H9 (cell line): Measurements from ENCODE around the gene FAM120A. TPM values are rescaled to one million over a fixed set of nuclear protein-coding genes. Genes with fewer than 3 reads are reported as not detected.

Experiments used
- DNase-seq: peaks from one replicate; pipeline ENCODE4 v3.0.0-alpha.2; 2017
- H2AFZ ChIP-seq: one replicate; pipeline ENCODE4 v1.6.1; 2013; ENCODE audit warnings: mild to moderate bottlenecking, low read length, control low read depth, moderate library complexity
- H2AK5ac ChIP-seq: 2 replicates; pipeline ENCODE4 v1.6.1; 2013; ENCODE audit warnings: low read length, control low read depth, mixed read lengths; ENCODE audit not compliant: insufficient read length
- H2BK120ac ChIP-seq: one replicate; pipeline ENCODE4 v1.6.1; 2013; ENCODE audit warnings: low read depth, mild to moderate bottlenecking, low read length, control low read depth, inconsistent platforms; ENCODE audit not compliant: poor library complexity, severe bottlenecking
- H2BK12ac ChIP-seq: 2 replicates; pipeline ENCODE4 v1.6.1; 2013; ENCODE audit warnings: low read length, control low read depth, mixed read lengths, low read depth; ENCODE audit not compliant: insufficient read length
- H2BK15ac ChIP-seq: 2 replicates; pipeline ENCODE4 v1.6.1; 2013; ENCODE audit warnings: low read depth, low read length, control low read depth
- H2BK20ac ChIP-seq: one replicate; pipeline ENCODE4 v1.6.1; 2013; ENCODE audit warnings: low read depth, mild to moderate bottlenecking, low read length, control low read depth, inconsistent platforms; ENCODE audit not compliant: poor library complexity, severe bottlenecking
- H2BK5ac ChIP-seq: 2 replicates; pipeline ENCODE4 v1.6.1; 2013; ENCODE audit warnings: low read length, control low read depth, mixed read lengths; ENCODE audit not compliant: insufficient read length
- H3K14ac ChIP-seq: 2 replicates; pipeline ENCODE4 v1.6.1; 2013; ENCODE audit warnings: low read length, control low read depth; ENCODE audit not compliant: insufficient read depth
- H3K18ac ChIP-seq: 2 replicates; pipeline ENCODE4 v1.6.1; 2013; ENCODE audit warnings: low read depth, mild to moderate bottlenecking, mixed read lengths, low read length, control low read depth; ENCODE audit not compliant: insufficient read length
- H3K23ac ChIP-seq: 2 replicates; pipeline ENCODE4 v1.6.1; 2013; ENCODE audit warnings: low read length, control low read depth, mixed read lengths, low read depth; ENCODE audit not compliant: insufficient read length
- H3K23me2 ChIP-seq: 2 replicates; pipeline ENCODE4 v1.6.1; 2013; ENCODE audit warnings: low read depth, mild to moderate bottlenecking, mixed read lengths, low read length, control low read depth; ENCODE audit not compliant: insufficient read length, poor library complexity, severe bottlenecking
- H3K27ac ChIP-seq: 2 replicates; pipeline ENCODE4 v1.5.1; 2013; ENCODE audit warnings: low read length, control low read depth, mixed read lengths, low read depth; ENCODE audit not compliant: insufficient read length
- H3K27me3 ChIP-seq: 2 replicates; pipeline ENCODE4 v1.6.1; 2013; ENCODE audit warnings: low read length, control low read depth, inconsistent platforms; ENCODE audit not compliant: insufficient read depth
- H3K4ac ChIP-seq: 2 replicates; pipeline ENCODE4 v1.6.1; 2013; ENCODE audit warnings: low read depth, mild to moderate bottlenecking, control low read depth, inconsistent platforms, low read length, moderate library complexity
- H3K4me1 ChIP-seq: 2 replicates; pipeline ENCODE4 v1.6.1; 2013; ENCODE audit warnings: low read length, control low read depth, inconsistent platforms; ENCODE audit not compliant: insufficient read depth
- H3K4me2 ChIP-seq: 2 replicates; pipeline ENCODE4 v1.6.1; 2013; ENCODE audit warnings: low read length, control low read depth, mixed read lengths; ENCODE audit not compliant: insufficient read length, insufficient read depth
- H3K56ac ChIP-seq: 2 replicates; pipeline ENCODE4 v1.6.1; 2013; ENCODE audit warnings: low read depth, mild to moderate bottlenecking, mixed read lengths, low read length, control low read depth; ENCODE audit not compliant: insufficient read length
- H3K79me1 ChIP-seq: 2 replicates; pipeline ENCODE4 v1.6.1; 2013; ENCODE audit warnings: low read depth, mild to moderate bottlenecking, moderate library complexity, low read length, control low read depth, inconsistent platforms; ENCODE audit not compliant: insufficient read depth, poor library complexity, severe bottlenecking
- H3K79me2 ChIP-seq: 2 replicates; pipeline ENCODE4 v1.6.1; 2013; ENCODE audit warnings: low read length, control low read depth, inconsistent platforms; ENCODE audit not compliant: insufficient read depth
- H3K9ac ChIP-seq: 2 replicates; pipeline ENCODE4 v1.6.1; 2013; ENCODE audit warnings: low read length, control low read depth, mixed read lengths; ENCODE audit not compliant: insufficient read length; ENCODE audit errors: extremely low read depth
- H3K9me3 ChIP-seq: one replicate; pipeline ENCODE4 v1.6.1; 2013; ENCODE audit warnings: low read depth, low read length, inconsistent platforms; ENCODE audit not compliant: control insufficient read depth
- H3T11ph ChIP-seq: one replicate; pipeline ENCODE4 v1.6.1; 2013; ENCODE audit warnings: mild to moderate bottlenecking, low read length, control low read depth, inconsistent platforms
- H4K20me1 ChIP-seq: one replicate; pipeline ENCODE4 v1.6.1; 2013; ENCODE audit not compliant: control insufficient read depth, insufficient read length, insufficient read depth
- H4K5ac ChIP-seq: 2 replicates; pipeline ENCODE4 v1.6.1; 2013; ENCODE audit warnings: low read depth, mild to moderate bottlenecking, mixed read lengths, low read length, control low read depth; ENCODE audit not compliant: insufficient read length
- H4K8ac ChIP-seq: replicated peaks from 2 replicates; pipeline ENCODE4 v1.6.1; 2013; ENCODE audit warnings: low read length, control low read depth, mixed read lengths, low read depth; ENCODE audit not compliant: insufficient read length
- H4K91ac ChIP-seq: 2 replicates; pipeline ENCODE4 v1.6.1; 2013; ENCODE audit warnings: low read depth, mild to moderate bottlenecking, moderate library complexity, mixed read lengths, low read length, control low read depth; ENCODE audit not compliant: insufficient read length
- H3K27ac Mint-ChIP-seq, 3 experiments: 2 replicates in 2 of 3; 3 replicates in 1 of 3; pipeline ENCODE4 v1.8.0; 2020 to 2021; ENCODE audit warnings: mixed read lengths in 3 of 3, mild to moderate bottlenecking in 1 of 3, moderate library complexity in 1 of 3
- H3K27me3 Mint-ChIP-seq: 2 replicates; pipeline ENCODE4 v1.8.0; 2021; ENCODE audit warnings: low read depth, mild to moderate bottlenecking, moderate library complexity, mixed read lengths
- H3K36me3 Mint-ChIP-seq, 3 experiments: 2 replicates in 2 of 3; 3 replicates in 1 of 3; pipeline ENCODE4 v1.8.0; 2020 to 2021; ENCODE audit warnings: low read depth in 3 of 3, mixed read lengths in 3 of 3; ENCODE audit not compliant: insufficient read depth in 1 of 3
- H3K4me1 Mint-ChIP-seq, 2 experiments: 2 replicates each; pipeline ENCODE4 v1.8.0; 2020; ENCODE audit warnings: mixed read lengths in 2 of 2
- H3K4me3 Mint-ChIP-seq, 2 experiments: 2 replicates in 1 of 2; 3 replicates in 1 of 2; pipeline ENCODE4 v1.8.0; 2020 to 2021; ENCODE audit warnings: mild to moderate bottlenecking in 2 of 2, mixed read lengths in 2 of 2, moderate library complexity in 1 of 2
- H3K9me3 Mint-ChIP-seq, 2 experiments: 2 replicates in 1 of 2; 3 replicates in 1 of 2; pipeline ENCODE4 v1.8.0; 2020; ENCODE audit warnings: mild to moderate bottlenecking in 2 of 2, mixed read lengths in 2 of 2, moderate library complexity in 1 of 2
- WGBS: extraction: QIAGEN DNeasy Blood & Tissue Kit; methylation state at CpG from one replicate; pipeline ENCODE4 v1.1.7; 2013; ENCODE audit warnings: missing lambda C conversion rate, low lambda C conversion rate, mixed read lengths; ENCODE audit not compliant: insufficient read length; ENCODE audit errors: extremely low coverage; 5-methylcytosine and 5-hydroxymethylcytosine counted together
- total RNA-seq: library from RNA; stranded (reverse); gene quantifications from 2 replicates; pipeline ENCODE4 v1.2.1, GENCODE V29; 2021
- TF ChIP-seq, protein P1 (sequence below): fragments of 200-600 bp; sonication (generic); conservative IDR thresholded peaks from 3 replicates; pipeline ENCODE4 v1.8.0; 2021; ENCODE audit warnings: antibody characterized with exemption, mild to moderate bottlenecking

Gene FAM120A
- total RNA-seq, 1 experiment from 2014 or later = 57.7 TPM

DNA sequence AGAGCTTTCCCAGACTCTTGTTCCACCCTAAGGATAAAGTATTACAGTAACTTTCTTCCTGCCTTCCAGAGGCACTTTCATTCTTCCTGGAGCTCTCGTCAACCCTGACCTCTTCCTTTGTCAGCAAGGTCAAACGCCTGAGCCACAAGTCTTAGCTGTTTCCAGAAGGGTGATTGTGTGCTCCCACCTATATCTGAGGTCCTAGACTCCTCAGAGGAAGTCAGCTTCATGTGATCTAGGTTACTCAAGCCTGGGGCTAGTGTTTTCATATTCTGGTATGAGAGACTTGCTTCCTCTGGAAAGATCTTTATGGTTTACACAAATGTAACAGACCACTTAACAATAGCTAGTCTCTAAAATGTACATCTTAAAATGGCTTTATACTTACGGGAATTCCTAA is 5.4 kb upstream of the FAM120A start:
- TF ChIP-seq, protein P1, sequence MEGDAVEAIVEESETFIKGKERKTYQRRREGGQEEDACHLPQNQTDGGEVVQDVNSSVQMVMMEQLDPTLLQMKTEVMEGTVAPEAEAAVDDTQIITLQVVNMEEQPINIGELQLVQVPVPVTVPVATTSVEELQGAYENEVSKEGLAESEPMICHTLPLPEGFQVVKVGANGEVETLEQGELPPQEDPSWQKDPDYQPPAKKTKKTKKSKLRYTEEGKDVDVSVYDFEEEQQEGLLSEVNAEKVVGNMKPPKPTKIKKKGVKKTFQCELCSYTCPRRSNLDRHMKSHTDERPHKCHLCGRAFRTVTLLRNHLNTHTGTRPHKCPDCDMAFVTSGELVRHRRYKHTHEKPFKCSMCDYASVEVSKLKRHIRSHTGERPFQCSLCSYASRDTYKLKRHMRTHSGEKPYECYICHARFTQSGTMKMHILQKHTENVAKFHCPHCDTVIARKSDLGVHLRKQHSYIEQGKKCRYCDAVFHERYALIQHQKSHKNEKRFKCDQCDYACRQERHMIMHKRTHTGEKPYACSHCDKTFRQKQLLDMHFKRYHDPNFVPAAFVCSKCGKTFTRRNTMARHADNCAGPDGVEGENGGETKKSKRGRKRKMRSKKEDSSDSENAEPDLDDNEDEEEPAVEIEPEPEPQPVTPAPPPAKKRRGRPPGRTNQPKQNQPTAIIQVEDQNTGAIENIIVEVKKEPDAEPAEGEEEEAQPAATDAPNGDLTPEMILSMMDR = no peak
- Histone ChIP-seq H2AK5ac (no peak overlapping the region), H2BK120ac (no peak overlapping the region), H3K79me2 (no peaks in the 10 kb centered on the region), H3T11ph (no peak overlapping the region), H3K23me2 (peaks cover 7% of the 10 kb centered on the region), H4K20me1 (peaks cover 4% of the 10 kb centered on the region), H4K91ac (no peak overlapping the region), H4K5ac (no peak overlapping the region), H2BK15ac (no peak overlapping the region), H3K79me1 (no peaks in the 10 kb centered on the region), H2BK5ac (no peak overlapping the region), H3K18ac (no peak overlapping the region), H2BK20ac (no peak overlapping the region), H2AFZ (no peak overlapping the region), H2BK12ac (no peak overlapping the region), H3K9ac (no peak overlapping the region), H3K4ac (no peak overlapping the region), H3K4me1 (no peaks in the 10 kb centered on the region), H3K4me2 (no peak overlapping the region), H3K56ac (no peak overlapping the region), H4K8ac (no peak overlapping the region), H3K14ac (no peak overlapping the region), H3K9me3 (no peaks in the 10 kb centered on the region), H3K27ac (no peak overlapping the region), H3K23ac (no peak overlapping the region), H3K27me3 (no peaks in the 10 kb centered on the region)
- no CpG with 5 or more reads among the region's 3 CpGs for WGBS
- no peak overlapping the region for H3K4me3 Mint-ChIP-seq
- no peaks in the 10 kb centered on the region for H3K27me3 Mint-ChIP-seq
- H3K27ac Mint-ChIP-seq = peak overlapping the region in 1 of 3 experiments; percentile 29; a peak in 1 of 7 replicates
- H3K9me3 Mint-ChIP-seq = no peaks in the 10 kb centered on the region; a peak in 1 of 5 replicates
- H3K4me1 Mint-ChIP-seq = peaks cover 7 to 9% of the 10 kb centered on the region in 2 experiments; a peak in 2 of 4 replicates
- peaks cover 28 to 46% (median 44%) of the 10 kb centered on the region in 3 experiments for H3K36me3 Mint-ChIP-seq
- DNase-seq = no peak
